ENCODE measurements around the gene ADAMTS15.

The ADAMTS15 gene

GRCh38 chr11:130487924-130488815, 39.7 kb downstream of the ADAMTS15 start:
- Mint-ChIP-seq H3K27ac (no peak overlapping the region), H3K9me3 (peaks cover 3% of the 10 kb centered on the region), H3K4me1 (no peaks in the 10 kb centered on the region), H3K36me3 (no peaks in the 10 kb centered on the region), H3K4me3 (no peak overlapping the region), H3K27me3 (no peaks in the 10 kb centered on the region)
- no peak for ATAC-seq

- no peaks in the 10 kb centered on the region for H3K4me1 Mint-ChIP-seq
- H3K36me3 Mint-ChIP-seq: no peaks in the 10 kb centered on the region
- H3K27ac Mint-ChIP-seq: no peak overlapping the region
- no peak overlapping the region for H3K4me3 Mint-ChIP-seq
- H3K27me3 Mint-ChIP-seq: no peaks in the 10 kb centered on the region
- ATAC-seq: no peak
- H3K9me3 Mint-ChIP-seq: peaks cover 1% of the 10 kb centered on the region
Observed at GRCh38 chr11:130488848-130489584, 40.6 kb downstream of the ADAMTS15 start.

- ATAC-seq: no peak
- H3K36me3 Mint-ChIP-seq: no peaks in the 10 kb centered on the region
- no peaks in the 10 kb centered on the region for H3K9me3 Mint-ChIP-seq
- H3K4me1 Mint-ChIP-seq: no peaks in the 10 kb centered on the region
- no peak overlapping the region for H3K4me3 Mint-ChIP-seq
- H3K27ac Mint-ChIP-seq: no peak overlapping the region
- H3K27me3 Mint-ChIP-seq: no peaks in the 10 kb centered on the region
Observed at GRCh38 chr11:130489716-130490115, 41.3 kb downstream of the ADAMTS15 start.

- Mint-ChIP-seq H3K36me3 (no peaks in the 10 kb centered on the region), H3K9me3 (no peaks in the 10 kb centered on the region), H3K4me3 (no peak overlapping the region), H3K27ac (no peak overlapping the region), H3K4me1 (no peaks in the 10 kb centered on the region), H3K27me3 (peaks cover 3% of the 10 kb centered on the region)
- ATAC-seq: no peak
Observed at GRCh38 chr11:130490682-130491449, 42.4 kb downstream of the ADAMTS15 start.

- no peak for ATAC-seq
- no peak overlapping the region for H3K4me3 Mint-ChIP-seq
- peaks cover 1% of the 10 kb centered on the region for H3K36me3 Mint-ChIP-seq
- no peak overlapping the region for H3K27ac Mint-ChIP-seq
- peaks cover 5% of the 10 kb centered on the region for H3K9me3 Mint-ChIP-seq
- no peaks in the 10 kb centered on the region for H3K4me1 Mint-ChIP-seq
- peaks cover 26% of the 10 kb centered on the region for H3K27me3 Mint-ChIP-seq
Observed at GRCh38 chr11:130498181-130498580, 49.7 kb downstream of the ADAMTS15 start.

GRCh38 chr11:130499828-130500227, 51.4 kb downstream of the ADAMTS15 start:
- H3K36me3 Mint-ChIP-seq: peaks cover 7% of the 10 kb centered on the region
- no peak overlapping the region for H3K27ac Mint-ChIP-seq
- H3K27me3 Mint-ChIP-seq: peaks cover 42% of the 10 kb centered on the region
- H3K9me3 Mint-ChIP-seq: peaks cover 11% of the 10 kb centered on the region
- no peaks in the 10 kb centered on the region for H3K4me1 Mint-ChIP-seq
- H3K4me3 Mint-ChIP-seq: no peak overlapping the region
- ATAC-seq: no peak

- no peak overlapping the region for H3K4me3 Mint-ChIP-seq
- peaks cover 53% of the 10 kb centered on the region for H3K27me3 Mint-ChIP-seq
- H3K9me3 Mint-ChIP-seq: peaks cover 34% of the 10 kb centered on the region
- H3K4me1 Mint-ChIP-seq: no peaks in the 10 kb centered on the region
- H3K27ac Mint-ChIP-seq: no peak overlapping the region
- H3K36me3 Mint-ChIP-seq: peaks cover 7% of the 10 kb centered on the region
- no peak for ATAC-seq
Observed at GRCh38 chr11:130504317-130504716, 55.9 kb downstream of the ADAMTS15 start.

GRCh38 chr11:130508913-130509312, 60.5 kb downstream of the ADAMTS15 start:
- Mint-ChIP-seq H3K4me3 (no peak overlapping the region), H3K27me3 (peaks cover 39% of the 10 kb centered on the region), H3K27ac (no peak overlapping the region), H3K4me1 (no peaks in the 10 kb centered on the region), H3K36me3 (peaks cover 4% of the 10 kb centered on the region), H3K9me3 (peaks cover 32% of the 10 kb centered on the region)
- no peak for ATAC-seq

- peaks cover 34% of the 10 kb centered on the region for H3K27me3 Mint-ChIP-seq
- peaks cover 25% of the 10 kb centered on the region for H3K9me3 Mint-ChIP-seq
Observed at GRCh38 chr11:130509942-130510341, 61.5 kb downstream of the ADAMTS15 start.

GRCh38 chr11:130510407-130511006, 62.1 kb downstream of the ADAMTS15 start:
- Mint-ChIP-seq H3K27ac (no peak overlapping the region), H3K4me3 (no peak overlapping the region), H3K4me1 (no peaks in the 10 kb centered on the region), H3K36me3 (no peaks in the 10 kb centered on the region), H3K27me3 (peaks cover 31% of the 10 kb centered on the region), H3K9me3 (peaks cover 21% of the 10 kb centered on the region)
- ATAC-seq: no peak

More at GRCh38 chr11:130509942-130510341, 61.5 kb downstream of the ADAMTS15 start:
- Mint-ChIP-seq H3K27ac (no peak overlapping the region), H3K36me3 (no peaks in the 10 kb centered on the region), H3K4me3 (no peak overlapping the region), H3K4me1 (no peaks in the 10 kb centered on the region)
- ATAC-seq: no peak

GRCh38 chr11:130511765-130512164, 63.3 kb downstream of the ADAMTS15 start:
- Mint-ChIP-seq H3K4me1 (no peaks in the 10 kb centered on the region), H3K27me3 (peaks cover 18% of the 10 kb centered on the region), H3K9me3 (peaks cover 11% of the 10 kb centered on the region), H3K4me3 (no peak overlapping the region), H3K36me3 (no peaks in the 10 kb centered on the region), H3K27ac (no peak overlapping the region)
- no peak for ATAC-seq

GRCh38 chr11:130512662-130513061, 64.2 kb downstream of the ADAMTS15 start:
- H3K4me1 Mint-ChIP-seq: no peaks in the 10 kb centered on the region
- peaks cover 16% of the 10 kb centered on the region for H3K27me3 Mint-ChIP-seq
- H3K27ac Mint-ChIP-seq: no peak overlapping the region
- H3K36me3 Mint-ChIP-seq: no peaks in the 10 kb centered on the region
- H3K9me3 Mint-ChIP-seq: peaks cover 7% of the 10 kb centered on the region
- peak; percentile 52 for ATAC-seq
- no peak overlapping the region for H3K4me3 Mint-ChIP-seq

GRCh38 chr11:130513132-130513531, 64.7 kb downstream of the ADAMTS15 start:
- Mint-ChIP-seq H3K27ac (no peak overlapping the region), H3K36me3 (no peaks in the 10 kb centered on the region), H3K4me3 (no peak overlapping the region), H3K27me3 (peaks cover 16% of the 10 kb centered on the region), H3K4me1 (no peaks in the 10 kb centered on the region), H3K9me3 (peaks cover 3% of the 10 kb centered on the region)
- peak; percentile 21 for ATAC-seq

- Mint-ChIP-seq H3K27me3 (peaks cover 16% of the 10 kb centered on the region), H3K36me3 (no peaks in the 10 kb centered on the region), H3K4me1 (no peaks in the 10 kb centered on the region), H3K9me3 (no peaks in the 10 kb centered on the region), H3K4me3 (no peak overlapping the region), H3K27ac (no peak overlapping the region)
- no peak for ATAC-seq
Observed at GRCh38 chr11:130514316-130514715, 65.9 kb downstream of the ADAMTS15 start.

GRCh38 chr11:130514851-130515250, 66.4 kb downstream of the ADAMTS15 start:
- Mint-ChIP-seq H3K36me3 (no peaks in the 10 kb centered on the region), H3K27ac (no peak overlapping the region), H3K9me3 (peaks cover 2% of the 10 kb centered on the region), H3K27me3 (peaks cover 21% of the 10 kb centered on the region), H3K4me3 (no peak overlapping the region), H3K4me1 (no peaks in the 10 kb centered on the region)
- ATAC-seq: no peak
